Measurements from ENCODE around the gene NADSYN1. TPM values are rescaled to one million over a fixed set of nuclear protein-coding genes. Genes with fewer than 3 reads are reported as not detected.

Gene NADSYN1
- total RNA-seq, 3 donors from 2014 or later, result 112 to 210 (median 141) TPM

GRCh38 chr11:71502026-71502425 is 49.0 kb downstream of the NADSYN1 start:
- no peaks in the 10 kb centered on the region for H3K4me1 ChIP-seq (ENCODE audit: low read depth)
- peaks cover 6% of the 10 kb centered on the region for H3K36me3 ChIP-seq (ENCODE audit: low read depth)
- intact Hi-C loops (cut with DNase I, micrococcal nuclease), result no loop called here
- ATAC-seq (no peak), DNase-seq (no peak)
- no peak overlapping the region for H3K4me3 ChIP-seq
- no peaks in the 10 kb centered on the region for H3K9me3 ChIP-seq
- no peak for TF ChIP-seq CTCF (IDR thresholded peaks at IDR 0.05)

- Histone ChIP-seq H3K4me1 (ENCODE audit: low read depth) (no peaks in the 10 kb centered on the region), H3K9me3 (no peaks in the 10 kb centered on the region), H3K36me3 (ENCODE audit: low read depth) (no peaks in the 10 kb centered on the region), H3K4me3 (no peak overlapping the region)
- ATAC-seq (no peak), DNase-seq (no peak)
- intact Hi-C loops (cut with DNase I, micrococcal nuclease), result no loop called here
- no peak for TF ChIP-seq CTCF (IDR thresholded peaks at IDR 0.05)
These were observed 50.0 kb downstream of the NADSYN1 start for GRCh38 chr11:71502871-71503435.

GRCh38 chr11:71504531-71504930 is 51.5 kb downstream of the NADSYN1 start:
- Histone ChIP-seq H3K4me3 (no peak overlapping the region), H3K9me3 (peaks cover 9% of the 10 kb centered on the region), H3K4me1 (ENCODE audit: low read depth) (no peaks in the 10 kb centered on the region), H3K36me3 (ENCODE audit: low read depth) (no peaks in the 10 kb centered on the region)
- TF ChIP-seq CTCF (IDR thresholded peaks at IDR 0.05), result no peak
- DNase-seq, result no peak
- ATAC-seq, result no peak
- intact Hi-C loops (cut with DNase I, micrococcal nuclease), result no loop called here

- intact Hi-C loops (cut with DNase I, micrococcal nuclease), result no loop called here
- DNase-seq (no peak), ATAC-seq (no peak)
- peaks cover 13% of the 10 kb centered on the region for H3K9me3 ChIP-seq
- no peak overlapping the region for H3K4me3 ChIP-seq
- TF ChIP-seq CTCF (IDR thresholded peaks at IDR 0.05), result no peak
- no peaks in the 10 kb centered on the region for H3K36me3 ChIP-seq (ENCODE audit: low read depth)
- H3K4me1 ChIP-seq (ENCODE audit: low read depth), result no peaks in the 10 kb centered on the region
These were observed 52.0 kb downstream of the NADSYN1 start for GRCh38 chr11:71505001-71505400.

- no peak for TF ChIP-seq CTCF (IDR thresholded peaks at IDR 0.05)
- DNase-seq (no peak), ATAC-seq (no peak)
- no peak overlapping the region for H3K4me3 ChIP-seq
- H3K9me3 ChIP-seq, result peaks cover 19% of the 10 kb centered on the region
- intact Hi-C loops (cut with DNase I, micrococcal nuclease), result no loop called here
- no peaks in the 10 kb centered on the region for H3K4me1 ChIP-seq (ENCODE audit: low read depth)
- no peaks in the 10 kb centered on the region for H3K36me3 ChIP-seq (ENCODE audit: low read depth)
These were observed 52.8 kb downstream of the NADSYN1 start for GRCh38 chr11:71505781-71506180.

GRCh38 chr11:71507102-71507501 is 54.1 kb downstream of the NADSYN1 start:
- Histone ChIP-seq H3K4me3 (no peak overlapping the region), H3K9me3 (peaks cover 21% of the 10 kb centered on the region), H3K36me3 (ENCODE audit: low read depth) (no peaks in the 10 kb centered on the region), H3K4me1 (ENCODE audit: low read depth) (no peaks in the 10 kb centered on the region)
- TF ChIP-seq CTCF (IDR thresholded peaks at IDR 0.05), result no peak
- DNase-seq, result no peak
- no peak for ATAC-seq
- intact Hi-C loops (cut with DNase I, micrococcal nuclease), result no loop called here
